ENCODE measurements around the gene MAN2A1. TPM values are rescaled to one million over a fixed set of nuclear protein-coding genes. Genes with fewer than 3 reads are reported as not detected.

MAN2A1 gene
- total RNA-seq, 1 experiment from 2014 or later: 21.8 TPM

DNA sequence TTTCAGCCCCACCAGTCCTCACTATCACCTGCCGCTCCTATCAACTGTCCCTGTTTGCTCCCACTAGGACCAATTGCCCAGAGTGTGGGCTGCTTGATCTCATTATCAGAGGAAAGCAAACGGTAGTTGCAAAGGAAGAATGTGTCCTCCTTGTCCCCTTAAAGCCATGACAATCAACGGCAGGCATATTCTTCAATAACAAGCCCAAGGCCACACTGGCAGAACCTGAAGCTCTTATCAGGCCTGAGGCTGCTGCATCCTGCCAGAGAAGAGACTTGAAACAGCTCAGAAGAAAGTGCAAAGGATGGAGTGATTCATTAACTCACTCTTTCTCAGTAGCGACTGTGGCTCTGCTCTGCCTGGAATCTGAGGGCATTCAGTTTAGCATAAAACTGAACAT, 39.2 kb upstream of the MAN2A1 start:
- H3K36me3 ChIP-seq (ENCODE audit: low read depth, low read length): no peaks in the 10 kb centered on the region
- peaks cover 23% of the 10 kb centered on the region for H3K4me1 ChIP-seq (ENCODE audit: insufficient read depth, low read length)
- no peaks in the 10 kb centered on the region for H3K9me3 ChIP-seq (ENCODE audit: low read length)
- no peaks in the 10 kb centered on the region for H3F3A ChIP-seq (ENCODE audit: low read length, unreplicated experiment)
- ChIA-PET CTCF (no interaction called here), POLR2A (ENCODE audit: unreplicated experiment) (no interaction called here)
- ATAC-seq (no peak), DNase-seq (no peak)
- TF ChIP-seq, protein P1, sequence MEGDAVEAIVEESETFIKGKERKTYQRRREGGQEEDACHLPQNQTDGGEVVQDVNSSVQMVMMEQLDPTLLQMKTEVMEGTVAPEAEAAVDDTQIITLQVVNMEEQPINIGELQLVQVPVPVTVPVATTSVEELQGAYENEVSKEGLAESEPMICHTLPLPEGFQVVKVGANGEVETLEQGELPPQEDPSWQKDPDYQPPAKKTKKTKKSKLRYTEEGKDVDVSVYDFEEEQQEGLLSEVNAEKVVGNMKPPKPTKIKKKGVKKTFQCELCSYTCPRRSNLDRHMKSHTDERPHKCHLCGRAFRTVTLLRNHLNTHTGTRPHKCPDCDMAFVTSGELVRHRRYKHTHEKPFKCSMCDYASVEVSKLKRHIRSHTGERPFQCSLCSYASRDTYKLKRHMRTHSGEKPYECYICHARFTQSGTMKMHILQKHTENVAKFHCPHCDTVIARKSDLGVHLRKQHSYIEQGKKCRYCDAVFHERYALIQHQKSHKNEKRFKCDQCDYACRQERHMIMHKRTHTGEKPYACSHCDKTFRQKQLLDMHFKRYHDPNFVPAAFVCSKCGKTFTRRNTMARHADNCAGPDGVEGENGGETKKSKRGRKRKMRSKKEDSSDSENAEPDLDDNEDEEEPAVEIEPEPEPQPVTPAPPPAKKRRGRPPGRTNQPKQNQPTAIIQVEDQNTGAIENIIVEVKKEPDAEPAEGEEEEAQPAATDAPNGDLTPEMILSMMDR (conservative IDR thresholded peaks at IDR 0.05; ENCODE audit: low read depth, low read length): no peak
- H3K27me3 ChIP-seq (ENCODE audit: low read length): no peaks in the 10 kb centered on the region
- no peak overlapping the region for H3K9ac ChIP-seq (ENCODE audit: low read length)
- no peaks in the 10 kb centered on the region for H3K9me2 ChIP-seq (replicated peaks; ENCODE audit: low read length)
- H4K20me1 ChIP-seq (ENCODE audit: low read length): no peaks in the 10 kb centered on the region
- no TSS peak for BruUV-seq (replicated peaks)
- no peak overlapping the region for H3K4me2 ChIP-seq (ENCODE audit: low read length)
- no peaks in the 10 kb centered on the region for H3K79me2 ChIP-seq (ENCODE audit: low read length)
- H3K27ac ChIP-seq (ENCODE audit: low read length): no peak overlapping the region
- H2AFZ ChIP-seq (ENCODE audit: low read length): no peak overlapping the region
- H3K4me3 ChIP-seq (ENCODE audit: low read length): no peak overlapping the region
- intact Hi-C loops (cut with micrococcal nuclease): loop anchor here (10.0 kb wide), 1 partner anchor 176 kb away; no protein-coding TSS in a partner anchor

DNA sequence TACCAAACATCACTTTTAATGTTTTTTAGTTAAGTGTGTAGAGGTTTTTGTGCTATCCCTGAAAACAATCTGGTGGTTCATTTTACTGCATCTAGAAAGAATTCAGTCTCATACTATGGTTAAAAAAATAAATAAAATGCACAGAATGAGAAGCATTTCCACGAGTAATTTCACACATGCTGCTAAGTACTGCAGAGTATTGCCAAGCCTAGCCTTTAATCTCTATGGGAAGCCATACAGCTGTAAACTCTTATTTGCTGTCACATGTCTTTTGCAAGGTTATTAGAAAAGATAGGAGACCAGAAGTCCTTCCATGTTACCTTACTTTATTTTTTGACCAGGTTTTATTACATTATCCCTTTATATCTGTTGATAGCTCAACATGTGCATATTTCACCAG, 37.6 kb upstream of the MAN2A1 start:
- H3K9me3 ChIP-seq (ENCODE audit: low read length): no peaks in the 10 kb centered on the region
- H4K20me1 ChIP-seq (ENCODE audit: low read length): no peaks in the 10 kb centered on the region
- no peaks in the 10 kb centered on the region for H3K36me3 ChIP-seq (ENCODE audit: low read depth, low read length)
- no peak overlapping the region for H3K4me3 ChIP-seq (ENCODE audit: low read length)
- H3K27me3 ChIP-seq (ENCODE audit: low read length): no peaks in the 10 kb centered on the region
- ATAC-seq: no peak
- no TSS peak for BruUV-seq (replicated peaks)
- H3K27ac ChIP-seq (ENCODE audit: low read length): no peak overlapping the region
- no peaks in the 10 kb centered on the region for H3K9me2 ChIP-seq (replicated peaks; ENCODE audit: low read length)
- POLR2A ChIA-PET (ENCODE audit: unreplicated experiment): no interaction called here
- CTCF ChIA-PET: no interaction called here
- no peak overlapping the region for H3K9ac ChIP-seq (ENCODE audit: low read length)
- DNase-seq: no peak
- H2AFZ ChIP-seq (ENCODE audit: low read length): no peak overlapping the region
- TF ChIP-seq EZH2 (IDR thresholded peaks at IDR 0.05; ENCODE audit: low read length, unreplicated experiment) (no peak), EZH2phosphoT487 (IDR thresholded peaks at IDR 0.05; ENCODE audit: borderline replicate concordance, low read length) (no peak)
- TF ChIP-seq, protein P1 (conservative IDR thresholded peaks at IDR 0.05; ENCODE audit: low read depth, low read length): no peak
- peaks cover 36% of the 10 kb centered on the region for H3K4me1 ChIP-seq (ENCODE audit: insufficient read depth, low read length)
- no peaks in the 10 kb centered on the region for H3F3A ChIP-seq (ENCODE audit: low read length, unreplicated experiment)
- H3K79me2 ChIP-seq (ENCODE audit: low read length): no peaks in the 10 kb centered on the region
- intact Hi-C loops (cut with micrococcal nuclease): loop anchor here (10.0 kb wide), 1 partner anchor 177 kb away; no protein-coding TSS in a partner anchor
- H3K4me2 ChIP-seq (ENCODE audit: low read length): no peak overlapping the region

DNA sequence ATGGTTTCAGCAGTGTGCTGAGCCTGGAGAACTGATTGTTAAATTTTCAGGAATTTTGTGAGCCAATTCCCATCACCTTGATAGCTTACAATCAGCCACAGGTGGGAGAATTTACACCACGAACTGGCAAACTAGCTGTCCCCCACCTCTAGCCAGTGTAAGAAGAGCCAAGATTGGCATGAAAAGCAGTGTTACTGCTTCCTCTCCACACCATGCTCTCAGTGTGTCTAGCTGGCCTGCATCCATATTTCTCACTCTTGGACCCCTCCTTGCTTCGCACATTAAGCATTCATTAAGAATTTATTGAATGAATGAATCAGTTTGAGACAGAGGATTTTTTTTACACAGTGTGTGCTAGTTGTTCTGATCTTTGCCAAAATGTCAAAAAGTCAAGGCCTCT, 36.7 kb upstream of the MAN2A1 start:
- Histone ChIP-seq H3K27ac (ENCODE audit: low read length) (no peak overlapping the region), H3K9me2 (replicated peaks; ENCODE audit: low read length) (no peaks in the 10 kb centered on the region), H3F3A (ENCODE audit: low read length, unreplicated experiment) (no peaks in the 10 kb centered on the region), H3K4me3 (ENCODE audit: low read length) (no peak overlapping the region), H3K4me2 (ENCODE audit: low read length) (no peak overlapping the region), H3K36me3 (ENCODE audit: low read depth, low read length) (no peaks in the 10 kb centered on the region), H3K27me3 (ENCODE audit: low read length) (no peaks in the 10 kb centered on the region), H4K20me1 (ENCODE audit: low read length) (no peaks in the 10 kb centered on the region), H3K9ac (ENCODE audit: low read length) (no peak overlapping the region), H3K4me1 (ENCODE audit: insufficient read depth, low read length) (peaks cover 41% of the 10 kb centered on the region), H3K79me2 (ENCODE audit: low read length) (no peaks in the 10 kb centered on the region), H2AFZ (ENCODE audit: low read length) (no peak overlapping the region), H3K9me3 (ENCODE audit: low read length) (no peaks in the 10 kb centered on the region)
- BruUV-seq (replicated peaks): no TSS peak
- ATAC-seq: no peak
- CTCF ChIA-PET: no interaction called here
- intact Hi-C loops (cut with micrococcal nuclease): loop anchor here (10.0 kb wide), 1 partner anchor 178 kb away; no protein-coding TSS in a partner anchor
- no peak for DNase-seq
- POLR2A ChIA-PET (ENCODE audit: unreplicated experiment): no interaction called here
- TF ChIP-seq EZH2 (IDR thresholded peaks at IDR 0.05; ENCODE audit: low read length, unreplicated experiment) (no peak), EZH2phosphoT487 (IDR thresholded peaks at IDR 0.05; ENCODE audit: borderline replicate concordance, low read length) (no peak)
- TF ChIP-seq, protein P1 (conservative IDR thresholded peaks at IDR 0.05; ENCODE audit: low read depth, low read length): no peak
